AG09309 (cell line): Measurements from ENCODE around the gene LRMDA.

Source experiments
- DNase-seq: peaks from one replicate; pipeline ENCODE4 v3.0.0-alpha.2; 2010; ENCODE audit warnings: low read depth
- H3K4me3 ChIP-seq: 2 replicates; pipeline ENCODE4 v1.5.1; 2011; ENCODE audit warnings: mild to moderate bottlenecking, low read depth, low read length, moderate library complexity; ENCODE audit not compliant: control insufficient read depth
- CTCF ChIP-seq: IDR thresholded peaks from 2 replicates; pipeline ENCODE4 v1.5.1; 2011; ENCODE audit warnings: mild to moderate bottlenecking, low read depth, low read length, inconsistent platforms; ENCODE audit not compliant: insufficient read depth, control insufficient read depth; ENCODE audit errors: missing control alignments

The LRMDA gene

DNA sequence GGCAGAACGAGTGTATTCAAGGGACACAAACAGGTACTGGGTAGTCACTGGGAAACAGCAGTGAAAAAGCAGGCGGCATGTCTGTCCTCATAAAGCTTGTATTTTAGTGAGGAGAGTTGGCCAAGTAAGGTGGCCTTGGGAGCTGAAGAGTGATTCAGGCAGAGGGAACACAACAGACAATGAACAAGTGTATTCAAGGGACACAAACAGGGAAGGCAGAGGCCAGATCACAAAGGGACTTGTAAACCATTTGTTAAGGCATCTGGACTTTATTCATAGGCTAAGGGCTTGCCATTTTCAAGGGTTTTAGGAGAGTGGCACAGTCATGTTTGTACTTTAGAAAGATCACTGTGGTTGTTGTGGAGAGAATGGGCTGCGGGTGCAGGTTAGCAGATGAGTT is 49.0 kb downstream of the LRMDA start:
- no peak for TF ChIP-seq CTCF
- DNase-seq, result no peak

DNA sequence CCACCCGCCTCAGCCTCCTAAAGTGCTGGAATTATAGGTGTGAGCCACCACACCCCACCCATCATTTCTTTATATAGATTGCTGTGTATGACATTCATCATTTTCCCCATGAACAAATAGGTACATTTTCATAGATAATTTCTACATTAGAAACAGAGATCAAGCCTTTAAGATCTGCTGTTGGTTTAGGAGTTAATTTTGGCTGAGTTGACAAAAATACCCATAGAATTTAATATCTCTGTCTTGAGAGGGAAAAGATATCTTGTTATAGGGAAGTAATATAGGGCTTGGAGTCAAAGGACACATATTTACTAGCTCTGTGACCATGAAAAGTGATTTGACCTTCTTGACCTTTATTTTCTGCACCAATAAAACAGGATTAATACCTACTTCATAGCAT is 51.8 kb downstream of the LRMDA start:
- DNase-seq, result no peak
- TF ChIP-seq CTCF, result no peak
- no peak overlapping the region for H3K4me3 ChIP-seq

More for the DNA sequence above, 49.0 kb downstream of the LRMDA start:
- H3K4me3 ChIP-seq, result no peak overlapping the region

DNA sequence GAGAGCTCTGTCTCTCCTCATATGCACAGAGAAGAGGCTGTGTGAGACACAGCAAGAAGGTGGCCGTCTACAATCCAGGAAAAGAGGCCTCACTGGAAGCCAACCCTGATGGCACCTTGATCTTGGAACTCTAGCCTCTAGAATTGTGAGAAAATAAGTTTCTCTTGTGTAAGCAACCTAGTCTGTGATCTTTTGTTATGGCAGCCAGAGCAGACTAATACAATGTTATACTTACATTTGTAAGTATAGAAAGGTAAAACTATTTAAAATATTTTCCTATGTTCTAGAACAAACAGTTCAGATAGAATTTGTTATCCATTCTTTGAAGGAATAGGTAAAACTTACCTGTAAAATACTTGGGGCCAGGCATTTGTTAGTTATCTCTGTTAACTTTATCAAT is 53.3 kb downstream of the LRMDA start:
- no peak overlapping the region for H3K4me3 ChIP-seq
- no peak for TF ChIP-seq CTCF
- DNase-seq, result no peak

GRCh38 chr10:75486591-75486990 is 55.2 kb downstream of the LRMDA start:
- no peak for TF ChIP-seq CTCF
- DNase-seq, result no peak
- H3K4me3 ChIP-seq, result no peak overlapping the region

GRCh38 chr10:75487087-75487754 is 55.8 kb downstream of the LRMDA start:
- TF ChIP-seq CTCF, result no peak
- no peak for DNase-seq
- H3K4me3 ChIP-seq, result no peak overlapping the region

- DNase-seq, result no peak
- H3K4me3 ChIP-seq, result no peak overlapping the region
- no peak for TF ChIP-seq CTCF
These were observed 56.3 kb downstream of the LRMDA start for GRCh38 chr10:75487755-75488125.
